ENCODE data around the gene CDH4. TPM values are rescaled to one million over a fixed set of nuclear protein-coding genes. Genes with fewer than 3 reads are reported as not detected.

CDH4 gene
- total and polyA plus RNA-seq, 2 donors (not counting 1 experiment from before 2014, with no cell fraction given), result not detected

GRCh38 chr20:61979701-61980635 lies 727.9 kb downstream of the CDH4 start:
- DNase-seq (no peak), ATAC-seq (ENCODE audit: low read depth) (no peak)
- no peak overlapping the region for H3K9ac ChIP-seq (ENCODE audit: low read length)
- no peak overlapping the region for H2AFZ ChIP-seq (ENCODE audit: insufficient read depth, low read depth, low read length, poor library complexity, severe bottlenecking)
- no peak overlapping the region for H3K4me2 ChIP-seq (replicated peaks; ENCODE audit: low read depth, low read length, poor library complexity, severe bottlenecking)
- H3K9me3 ChIP-seq (ENCODE audit: control extremely low read depth in 1 of 3, control insufficient read depth in 2 of 3, insufficient read depth in 1 of 3, low read length in 2 of 3), result peaks cover 0 to 10% (median 0%) of the 10 kb centered on the region in 3 donors
- H3K4me3 ChIP-seq (ENCODE audit: control extremely low read depth in 1 of 5, extremely low read depth in 1 of 5, insufficient read depth in 1 of 5, low read depth in 2 of 5, low read length in 4 of 5), result no peak overlapping the region
- no peaks in the 10 kb centered on the region for H3K9me3 Mint-ChIP-seq (ENCODE audit: insufficient read depth)
- peaks cover 0 to 6% of the 10 kb centered on the region in 2 donors for H3K4me1 ChIP-seq (ENCODE audit: control insufficient read depth in 2 of 2, insufficient read depth in 2 of 2, low read length in 2 of 2)
- H3K27me3 Mint-ChIP-seq, result no peaks in the 10 kb centered on the region
- 98% methylated on average over 63 of the region's 65 CpGs for WGBS (ENCODE audit: insufficient coverage)
- ChIA-PET CTCF (no interaction called here), POLR2A (no interaction called here)
- H3K4me3 Mint-ChIP-seq, result no peak overlapping the region
- TF ChIP-seq, protein P1, sequence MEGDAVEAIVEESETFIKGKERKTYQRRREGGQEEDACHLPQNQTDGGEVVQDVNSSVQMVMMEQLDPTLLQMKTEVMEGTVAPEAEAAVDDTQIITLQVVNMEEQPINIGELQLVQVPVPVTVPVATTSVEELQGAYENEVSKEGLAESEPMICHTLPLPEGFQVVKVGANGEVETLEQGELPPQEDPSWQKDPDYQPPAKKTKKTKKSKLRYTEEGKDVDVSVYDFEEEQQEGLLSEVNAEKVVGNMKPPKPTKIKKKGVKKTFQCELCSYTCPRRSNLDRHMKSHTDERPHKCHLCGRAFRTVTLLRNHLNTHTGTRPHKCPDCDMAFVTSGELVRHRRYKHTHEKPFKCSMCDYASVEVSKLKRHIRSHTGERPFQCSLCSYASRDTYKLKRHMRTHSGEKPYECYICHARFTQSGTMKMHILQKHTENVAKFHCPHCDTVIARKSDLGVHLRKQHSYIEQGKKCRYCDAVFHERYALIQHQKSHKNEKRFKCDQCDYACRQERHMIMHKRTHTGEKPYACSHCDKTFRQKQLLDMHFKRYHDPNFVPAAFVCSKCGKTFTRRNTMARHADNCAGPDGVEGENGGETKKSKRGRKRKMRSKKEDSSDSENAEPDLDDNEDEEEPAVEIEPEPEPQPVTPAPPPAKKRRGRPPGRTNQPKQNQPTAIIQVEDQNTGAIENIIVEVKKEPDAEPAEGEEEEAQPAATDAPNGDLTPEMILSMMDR (IDR thresholded peaks at IDR 0.05), result no peak
- no peak for TF ChIP-seq EZH2 (IDR thresholded peaks at IDR 0.05; ENCODE audit: borderline replicate concordance, insufficient read depth, low read depth, low read length, poor library complexity, severe bottlenecking)
- H3K79me2 ChIP-seq (ENCODE audit: control insufficient read depth, insufficient read depth, low read length), result peaks cover 31% of the 10 kb centered on the region
- no peak overlapping the region for H3K27ac Mint-ChIP-seq
- no peak overlapping the region for H3K27ac ChIP-seq (ENCODE audit: low read length in 2 of 2)
- intact Hi-C loops (cut with micrococcal nuclease), result no loop called here
- peaks cover 22% of the 10 kb centered on the region for H4K20me1 ChIP-seq (ENCODE audit: control insufficient read depth, insufficient read depth, low read length, poor library complexity, severe bottlenecking)
- peaks cover 1 to 37% of the 10 kb centered on the region in 2 experiments for H3K36me3 ChIP-seq (replicated peaks in 1 of 2; ENCODE audit: control extremely low read depth in 1 of 2, control insufficient read depth in 1 of 2, extremely low read depth in 1 of 2, insufficient read depth in 2 of 2, low read length in 1 of 2)
- H3K4me1 Mint-ChIP-seq, result peaks cover 14% of the 10 kb centered on the region
- H3K27me3 ChIP-seq (replicated peaks in 1 of 4; ENCODE audit: control extremely low read depth in 1 of 4, control insufficient read depth in 3 of 4, insufficient read depth in 4 of 4, low read length in 3 of 4), result no peaks in the 10 kb centered on the region

All from B cell (primary cell).